Muscle layer of duodenum (tissue), 2 donors: Measurements from ENCODE around the gene RPL9.

Experiments used
- H3K27ac ChIP-seq: one replicate; pipeline ENCODE4 v1.7.0; 2013; ENCODE audit warnings: mild to moderate bottlenecking, low read length
- H3K27me3 ChIP-seq: one replicate; pipeline ENCODE4 v1.7.0; 2013; ENCODE audit warnings: low read depth, mild to moderate bottlenecking, control low read depth, low read length
- H3K36me3 ChIP-seq, 2 donors: one replicate each; pipeline ENCODE4 v1.7.0; 2013; ENCODE audit warnings: low read length in 2 of 2, control low read depth in 1 of 2, mild to moderate bottlenecking in 1 of 2; ENCODE audit not compliant: insufficient read depth in 2 of 2, control insufficient read depth in 1 of 2
- H3K4me1 ChIP-seq, 2 donors: one replicate each; pipeline ENCODE4 v1.7.0; 2013; ENCODE audit warnings: low read length in 2 of 2, mild to moderate bottlenecking in 2 of 2, control low read depth in 1 of 2, moderate library complexity in 1 of 2; ENCODE audit not compliant: insufficient read depth in 2 of 2, control insufficient read depth in 1 of 2
- H3K4me3 ChIP-seq, 2 donors: one replicate each; pipeline ENCODE4 v1.7.0; 2013; ENCODE audit warnings: low read length in 2 of 2, low read depth in 1 of 2, mild to moderate bottlenecking in 1 of 2
- H3K9me3 ChIP-seq, 2 donors: one replicate each; pipeline ENCODE4 v1.7.0; 2013; ENCODE audit warnings: low read length in 2 of 2, control low read depth in 1 of 2, mild to moderate bottlenecking in 1 of 2; ENCODE audit not compliant: control insufficient read depth in 1 of 2
- donor health status: healthy.

RPL9 gene

GRCh38 chr4:39486221-39486804 lies 27.6 kb upstream of the RPL9 start:
- Histone ChIP-seq H3K27ac (no peak overlapping the region), H3K4me3 (no peak overlapping the region), H3K27me3 (no peaks in the 10 kb centered on the region), H3K36me3 (no peaks in the 10 kb centered on the region), H3K4me1 (no peaks in the 10 kb centered on the region), H3K9me3 (no peaks in the 10 kb centered on the region)

- H3K9me3 ChIP-seq = no peaks in the 10 kb centered on the region
- no peak overlapping the region for H3K4me3 ChIP-seq
- H3K36me3 ChIP-seq = no peaks in the 10 kb centered on the region
- H3K4me1 ChIP-seq = no peaks in the 10 kb centered on the region
- no peaks in the 10 kb centered on the region for H3K27me3 ChIP-seq
- no peak overlapping the region for H3K27ac ChIP-seq
Measured at GRCh38 chr4:39484582-39485272, 26.0 kb upstream of the RPL9 start.

GRCh38 chr4:39480902-39481695 lies 22.4 kb upstream of the RPL9 start:
- Histone ChIP-seq H3K36me3 (peaks cover 0 to 2% of the 10 kb centered on the region in 2 donors), H3K4me3 (peak overlapping the region in 1 of 2 donors; percentile 21), H3K4me1 (no peaks in the 10 kb centered on the region), H3K9me3 (no peaks in the 10 kb centered on the region), H3K27me3 (no peaks in the 10 kb centered on the region), H3K27ac (no peak overlapping the region)

GRCh38 chr4:39480251-39480650 lies 21.5 kb upstream of the RPL9 start:
- H3K9me3 ChIP-seq = no peaks in the 10 kb centered on the region
- H3K4me3 ChIP-seq = no peak overlapping the region
- peaks cover 3 to 4% of the 10 kb centered on the region in 2 donors for H3K36me3 ChIP-seq
- no peaks in the 10 kb centered on the region for H3K4me1 ChIP-seq
- H3K27ac ChIP-seq = no peak overlapping the region
- H3K27me3 ChIP-seq = no peaks in the 10 kb centered on the region

GRCh38 chr4:39476187-39476895 lies 17.6 kb upstream of the RPL9 start:
- Histone ChIP-seq H3K36me3 (peaks cover 8 to 15% of the 10 kb centered on the region in 2 donors), H3K4me1 (no peaks in the 10 kb centered on the region)

GRCh38 chr4:39472396-39472795 lies 13.7 kb upstream of the RPL9 start:
- no peaks in the 10 kb centered on the region for H3K27me3 ChIP-seq
- H3K27ac ChIP-seq = no peak overlapping the region
- peaks cover 8 to 15% of the 10 kb centered on the region in 2 donors for H3K36me3 ChIP-seq
- H3K4me3 ChIP-seq = no peak overlapping the region
- H3K4me1 ChIP-seq = no peaks in the 10 kb centered on the region
- H3K9me3 ChIP-seq = no peaks in the 10 kb centered on the region

More at GRCh38 chr4:39476187-39476895, 17.6 kb upstream of the RPL9 start:
- Histone ChIP-seq H3K9me3 (no peaks in the 10 kb centered on the region), H3K27me3 (no peaks in the 10 kb centered on the region), H3K4me3 (no peak overlapping the region), H3K27ac (no peak overlapping the region)

GRCh38 chr4:39470402-39470801 lies 11.7 kb upstream of the RPL9 start:
- no peaks in the 10 kb centered on the region for H3K9me3 ChIP-seq
- no peak overlapping the region for H3K27ac ChIP-seq
- no peaks in the 10 kb centered on the region for H3K4me1 ChIP-seq
- H3K27me3 ChIP-seq = no peaks in the 10 kb centered on the region
- peaks cover 5 to 10% of the 10 kb centered on the region in 2 donors for H3K36me3 ChIP-seq
- H3K4me3 ChIP-seq = no peak overlapping the region

- Histone ChIP-seq H3K9me3 (no peaks in the 10 kb centered on the region), H3K27ac (no peak overlapping the region), H3K27me3 (no peaks in the 10 kb centered on the region), H3K36me3 (peaks cover 10 to 13% of the 10 kb centered on the region in 2 donors), H3K4me3 (no peak overlapping the region), H3K4me1 (peaks cover 0 to 2% of the 10 kb centered on the region in 2 donors)
Measured at GRCh38 chr4:39469429-39470077, 10.8 kb upstream of the RPL9 start.

GRCh38 chr4:39467464-39467863 lies 8.7 kb upstream of the RPL9 start:
- H3K27ac ChIP-seq = no peak overlapping the region
- H3K9me3 ChIP-seq = no peaks in the 10 kb centered on the region
- H3K4me3 ChIP-seq = no peak overlapping the region
- H3K4me1 ChIP-seq = peaks cover 0 to 6% of the 10 kb centered on the region in 2 donors
- H3K27me3 ChIP-seq = no peaks in the 10 kb centered on the region
- peaks cover 6 to 24% of the 10 kb centered on the region in 2 donors for H3K36me3 ChIP-seq

- H3K9me3 ChIP-seq = no peaks in the 10 kb centered on the region
- H3K27ac ChIP-seq = no peak overlapping the region
- peaks cover 3 to 20% of the 10 kb centered on the region in 2 donors for H3K36me3 ChIP-seq
Measured at GRCh38 chr4:39466747-39467146, 8.0 kb upstream of the RPL9 start.

More at GRCh38 chr4:39466747-39467146, 8.0 kb upstream of the RPL9 start:
- H3K27me3 ChIP-seq = no peaks in the 10 kb centered on the region
- no peak overlapping the region for H3K4me3 ChIP-seq
- H3K4me1 ChIP-seq = peaks cover 0 to 6% of the 10 kb centered on the region in 2 donors
